Tibial nerve (tissue), 4 donors: Measurements from ENCODE around the gene PAK1. TPM values are rescaled to one million over a fixed set of nuclear protein-coding genes. Genes with fewer than 3 reads are reported as not detected.

ENCODE experiments used
- DNase-seq, 2 donors: peaks; one replicate each; pipeline ENCODE4 v3.0.0-alpha.2; 2019; ENCODE audit warnings: low spot score in 2 of 2
- H3K27ac ChIP-seq, 4 donors: fragments of 200-600 bp; sonication (generic) in 3 of 4; one replicate each; pipeline ENCODE4 v1.5.1; 2017 to 2019; ENCODE audit warnings: mild to moderate bottlenecking in 1 of 4
- H3K27me3 ChIP-seq, 2 donors: fragments of 200-600 bp; sonication (generic) in 1 of 2; one replicate each; pipeline versions ENCODE4 v1.5.1 to v1.6.0; 2017 to 2019
- H3K36me3 ChIP-seq, 3 donors: fragments of 200-600 bp; sonication (generic); one replicate each; pipeline ENCODE4 v1.5.1; 2018 to 2019
- H3K4me1 ChIP-seq, 4 donors: fragments of 200-600 bp; sonication (generic) in 3 of 4; one replicate each; pipeline ENCODE4 v1.5.1; 2017 to 2019
- H3K4me3 ChIP-seq, 4 donors: fragments of 200-600 bp; sonication (generic) in 3 of 4; one replicate each; pipeline ENCODE4 v1.5.1; 2017 to 2019; ENCODE audit warnings: mild to moderate bottlenecking in 1 of 4, moderate library complexity in 1 of 4
- H3K9me3 ChIP-seq, 4 donors: fragments of 200-600 bp; sonication (generic) in 3 of 4; one replicate each; pipeline ENCODE4 v1.5.1; 2017 to 2019
- CTCF ChIP-seq, 5 experiments: fragments of 200-600 bp in 3 of 5; fragments of 450-650 bp in 2 of 5; sonication (generic) in 3 of 5; IDR thresholded peaks; one replicate each; pipeline ENCODE4 v1.5.1; 2016 to 2019; ENCODE audit warnings: antibody characterized with exemption in 5 of 5, mild to moderate bottlenecking in 3 of 5, moderate library complexity in 2 of 5
- EP300 ChIP-seq, 2 donors: sonication (generic); formaldehyde crosslinking; IDR thresholded peaks; one replicate each; pipeline ENCODE4 v1.6.1; 2017; ENCODE audit warnings: antibody characterized with exemption in 2 of 2, mild to moderate bottlenecking in 1 of 2
- POLR2A ChIP-seq, 2 donors: fragments of 450-650 bp; IDR thresholded peaks; one replicate each; pipeline ENCODE4 v1.6.1; 2017; ENCODE audit warnings: antibody characterized with exemption in 2 of 2, mild to moderate bottlenecking in 2 of 2, moderate library complexity in 2 of 2
- WGBS, 2 donors: methylation state at CpG; one replicate each; pipeline ENCODE4 v1.1.5; 2018; 5-methylcytosine and 5-hydroxymethylcytosine counted together
- total RNA-seq, 4 donors: library from RNA; depleted of rRNA; stranded (reverse); fragments of >200 nt; gene quantifications; one replicate each; pipeline ENCODE4 v1.1.0, GENCODE V29; 2016

The PAK1 gene
- total RNA-seq, 4 donors from 2014 or later = 13.9 to 28.5 (median 25.4) TPM

- Histone ChIP-seq H3K9me3 (no peaks in the 10 kb centered on the region), H3K36me3 (peaks cover 0 to 29% (median 0%) of the 10 kb centered on the region in 3 donors), H3K4me3 (no peak overlapping the region), H3K4me1 (peaks cover 0 to 6% (median 0%) of the 10 kb centered on the region in 4 donors), H3K27me3 (no peaks in the 10 kb centered on the region), H3K27ac (no peak overlapping the region)
- no peak for TF ChIP-seq CTCF (IDR thresholded peaks at IDR 0.05)
- no peak for TF ChIP-seq POLR2A (IDR thresholded peaks at IDR 0.05)
- TF ChIP-seq EP300 (IDR thresholded peaks at IDR 0.05) = no peak
- DNase-seq = no peak
- WGBS, 2 donors = 77 to 82% methylated on average over 5 of the region's 5 CpGs
Observed at GRCh38 chr11:77379934-77380333, 94.0 kb downstream of the PAK1 start.

GRCh38 chr11:77379253-77379652 is 94.6 kb downstream of the PAK1 start:
- Histone ChIP-seq H3K36me3 (peaks cover 0 to 36% (median 0%) of the 10 kb centered on the region in 3 donors), H3K9me3 (no peaks in the 10 kb centered on the region), H3K27ac (no peak overlapping the region), H3K4me3 (no peak overlapping the region), H3K27me3 (no peaks in the 10 kb centered on the region), H3K4me1 (peaks cover 0 to 6% (median 0%) of the 10 kb centered on the region in 4 donors)
- DNase-seq = no peak
- WGBS, 2 donors = 89 to 94% methylated on average over 4 of the region's 4 CpGs
- TF ChIP-seq POLR2A (IDR thresholded peaks at IDR 0.05) = no peak
- TF ChIP-seq EP300 (IDR thresholded peaks at IDR 0.05) = no peak
- no peak for TF ChIP-seq CTCF (IDR thresholded peaks at IDR 0.05)

- Histone ChIP-seq H3K27me3 (no peaks in the 10 kb centered on the region), H3K36me3 (peaks cover 0 to 40% (median 0%) of the 10 kb centered on the region in 3 donors), H3K4me1 (peaks cover 0 to 6% (median 0%) of the 10 kb centered on the region in 4 donors), H3K9me3 (no peaks in the 10 kb centered on the region), H3K27ac (no peak overlapping the region), H3K4me3 (no peak overlapping the region)
- 63 to 73% methylated on average over 2 of the region's 2 CpGs for WGBS, 2 donors
- no peak for DNase-seq
- no peak for TF ChIP-seq EP300 (IDR thresholded peaks at IDR 0.05)
- TF ChIP-seq CTCF (IDR thresholded peaks at IDR 0.05) = no peak
- no peak for TF ChIP-seq POLR2A (IDR thresholded peaks at IDR 0.05)
Observed at GRCh38 chr11:77377734-77378133, 96.2 kb downstream of the PAK1 start.

- Histone ChIP-seq H3K9me3 (no peaks in the 10 kb centered on the region), H3K27ac (no peak overlapping the region), H3K4me1 (no peaks in the 10 kb centered on the region), H3K36me3 (peaks cover 0 to 51% (median 0%) of the 10 kb centered on the region in 3 donors), H3K27me3 (no peaks in the 10 kb centered on the region), H3K4me3 (no peak overlapping the region)
- 85 to 91% methylated on average over 2 of the region's 2 CpGs for WGBS, 2 donors
- no peak for DNase-seq
- no peak for TF ChIP-seq CTCF (IDR thresholded peaks at IDR 0.05)
- no peak for TF ChIP-seq EP300 (IDR thresholded peaks at IDR 0.05)
- no peak for TF ChIP-seq POLR2A (IDR thresholded peaks at IDR 0.05)
Observed at GRCh38 chr11:77375107-77375506, 98.8 kb downstream of the PAK1 start.

GRCh38 chr11:77374611-77375031 is 99.3 kb downstream of the PAK1 start:
- TF ChIP-seq POLR2A (IDR thresholded peaks at IDR 0.05) (no peak), EP300 (IDR thresholded peaks at IDR 0.05) (no peak), CTCF (IDR thresholded peaks at IDR 0.05) (no peak)
- Histone ChIP-seq H3K9me3 (no peaks in the 10 kb centered on the region), H3K4me1 (no peaks in the 10 kb centered on the region), H3K27ac (no peak overlapping the region), H3K4me3 (no peak overlapping the region), H3K27me3 (no peaks in the 10 kb centered on the region), H3K36me3 (peaks cover 0 to 49% (median 0%) of the 10 kb centered on the region in 3 donors)
- WGBS, 2 donors = 90 to 95% methylated on average over 3 of the region's 3 CpGs
- no peak for DNase-seq
